BE2C (cell line): ENCODE results near the gene EFCAB5.

Experiments used
- DNase-seq: peaks from one replicate; pipeline ENCODE4 v3.0.0-alpha.2; 2020
- H3K27me3 ChIP-seq: fragments of 250-450 bp; sonication (Bioruptor Pico); 2 replicates; pipeline ENCODE4 v1.5.1; 2020; ENCODE audit warnings: mild to moderate bottlenecking
- H3K36me3 ChIP-seq: fragments of 250-450 bp; sonication (Bioruptor Pico); 2 replicates; pipeline ENCODE4 v1.5.1; 2020; ENCODE audit warnings: mild to moderate bottlenecking
- H3K4me1 ChIP-seq: fragments of 250-450 bp; sonication (Bioruptor Pico); 2 replicates; pipeline ENCODE4 v1.5.1; 2020
- H3K4me3 ChIP-seq: 2 replicates; pipeline ENCODE4 v1.5.1; 2011; ENCODE audit warnings: low read depth, low read length
- H3K9me3 ChIP-seq: fragments of 250-450 bp; sonication (Bioruptor Pico); 2 replicates; pipeline ENCODE4 v1.5.1; 2020
- TF ChIP-seq, protein P1 (sequence below): IDR thresholded peaks from 2 replicates; pipeline ENCODE4 v1.5.1; 2012; ENCODE audit warnings: mild to moderate bottlenecking, low read depth, low read length

EFCAB5 gene

DNA sequence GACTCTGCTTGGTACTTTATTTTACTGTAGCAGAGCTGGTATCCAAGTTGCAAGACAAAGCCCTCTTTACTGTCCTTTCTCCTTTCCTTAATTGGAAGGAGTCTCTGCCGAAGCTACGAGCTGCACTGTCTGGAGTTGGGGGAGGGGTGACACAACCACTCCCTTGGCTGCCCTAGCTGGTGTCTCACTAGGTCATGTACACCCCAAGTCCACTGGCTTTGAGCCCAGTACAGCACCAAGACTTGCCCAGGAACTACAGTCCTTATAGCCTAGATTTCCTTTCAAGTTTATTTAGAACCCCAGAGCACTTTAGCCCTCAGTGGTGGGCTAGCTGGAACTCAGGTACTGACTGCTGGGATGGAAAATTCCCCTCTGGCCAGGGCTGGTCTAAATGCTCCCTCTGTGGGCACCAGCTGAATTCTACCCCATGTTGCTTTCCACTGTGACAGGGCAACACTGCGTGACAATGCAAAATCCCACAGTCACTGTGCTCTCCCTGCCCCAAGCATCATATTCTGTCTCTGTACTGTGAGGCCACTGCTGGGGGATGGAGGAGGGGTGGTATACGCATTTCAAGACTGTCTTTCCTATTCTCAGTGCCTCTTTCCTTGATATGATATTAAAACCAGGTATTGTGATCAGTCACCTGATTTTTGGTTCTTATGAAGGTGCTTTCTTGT lies 18.4 kb downstream of the EFCAB5 start:
- Histone ChIP-seq H3K4me1 (no peaks in the 10 kb centered on the region), H3K4me3 (no peak overlapping the region), H3K27me3 (no peaks in the 10 kb centered on the region), H3K9me3 (no peaks in the 10 kb centered on the region), H3K36me3 (no peaks in the 10 kb centered on the region)
- DNase-seq, result no peak
- TF ChIP-seq, protein P1, sequence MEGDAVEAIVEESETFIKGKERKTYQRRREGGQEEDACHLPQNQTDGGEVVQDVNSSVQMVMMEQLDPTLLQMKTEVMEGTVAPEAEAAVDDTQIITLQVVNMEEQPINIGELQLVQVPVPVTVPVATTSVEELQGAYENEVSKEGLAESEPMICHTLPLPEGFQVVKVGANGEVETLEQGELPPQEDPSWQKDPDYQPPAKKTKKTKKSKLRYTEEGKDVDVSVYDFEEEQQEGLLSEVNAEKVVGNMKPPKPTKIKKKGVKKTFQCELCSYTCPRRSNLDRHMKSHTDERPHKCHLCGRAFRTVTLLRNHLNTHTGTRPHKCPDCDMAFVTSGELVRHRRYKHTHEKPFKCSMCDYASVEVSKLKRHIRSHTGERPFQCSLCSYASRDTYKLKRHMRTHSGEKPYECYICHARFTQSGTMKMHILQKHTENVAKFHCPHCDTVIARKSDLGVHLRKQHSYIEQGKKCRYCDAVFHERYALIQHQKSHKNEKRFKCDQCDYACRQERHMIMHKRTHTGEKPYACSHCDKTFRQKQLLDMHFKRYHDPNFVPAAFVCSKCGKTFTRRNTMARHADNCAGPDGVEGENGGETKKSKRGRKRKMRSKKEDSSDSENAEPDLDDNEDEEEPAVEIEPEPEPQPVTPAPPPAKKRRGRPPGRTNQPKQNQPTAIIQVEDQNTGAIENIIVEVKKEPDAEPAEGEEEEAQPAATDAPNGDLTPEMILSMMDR, result no peak

DNA sequence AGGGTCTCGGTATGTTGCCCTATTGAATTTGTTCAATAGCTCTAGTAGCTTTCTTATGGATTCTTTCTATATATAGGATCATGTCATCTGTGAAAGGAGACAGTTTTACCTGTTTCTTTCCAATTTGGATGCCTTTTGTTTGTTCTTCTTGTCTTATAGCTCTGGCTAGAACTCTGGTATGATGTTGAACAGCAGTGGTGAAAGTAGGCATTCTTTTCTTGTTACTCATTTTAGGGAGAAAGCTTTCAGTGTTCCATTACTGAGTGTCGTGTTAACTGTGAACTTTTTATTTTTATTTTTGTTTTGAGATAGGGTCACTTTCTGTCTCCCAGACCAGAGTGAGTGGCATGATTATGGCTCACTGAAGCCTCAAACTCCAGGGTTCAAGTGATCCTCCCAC lies 21.2 kb downstream of the EFCAB5 start:
- Histone ChIP-seq H3K36me3 (no peaks in the 10 kb centered on the region), H3K9me3 (no peaks in the 10 kb centered on the region), H3K4me1 (no peaks in the 10 kb centered on the region), H3K27me3 (no peaks in the 10 kb centered on the region), H3K4me3 (no peak overlapping the region)
- TF ChIP-seq, protein P1, result no peak
- no peak for DNase-seq

DNA sequence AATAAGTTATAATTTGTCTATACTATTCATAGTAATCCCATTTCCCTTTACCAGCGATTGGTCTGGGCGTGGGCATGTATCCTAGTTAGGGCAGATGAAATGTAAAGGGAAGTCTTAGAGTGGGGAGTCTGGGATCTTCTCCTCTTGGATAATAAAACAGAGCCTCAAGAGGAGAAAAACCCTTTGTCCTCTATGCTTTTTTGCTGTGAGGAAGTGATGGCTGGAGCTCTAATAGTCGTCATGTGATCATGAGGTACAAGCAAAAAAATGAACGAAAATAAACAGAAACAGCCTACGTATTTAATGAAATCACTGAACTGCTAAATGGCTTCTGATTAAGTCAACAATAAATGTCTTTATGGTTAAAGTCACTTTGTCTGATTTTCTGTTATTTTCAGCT lies 26.8 kb downstream of the EFCAB5 start:
- Histone ChIP-seq H3K4me1 (no peaks in the 10 kb centered on the region), H3K4me3 (no peak overlapping the region), H3K27me3 (no peaks in the 10 kb centered on the region), H3K36me3 (no peaks in the 10 kb centered on the region), H3K9me3 (no peaks in the 10 kb centered on the region)
- DNase-seq, result no peak
- TF ChIP-seq, protein P1, result no peak

DNA sequence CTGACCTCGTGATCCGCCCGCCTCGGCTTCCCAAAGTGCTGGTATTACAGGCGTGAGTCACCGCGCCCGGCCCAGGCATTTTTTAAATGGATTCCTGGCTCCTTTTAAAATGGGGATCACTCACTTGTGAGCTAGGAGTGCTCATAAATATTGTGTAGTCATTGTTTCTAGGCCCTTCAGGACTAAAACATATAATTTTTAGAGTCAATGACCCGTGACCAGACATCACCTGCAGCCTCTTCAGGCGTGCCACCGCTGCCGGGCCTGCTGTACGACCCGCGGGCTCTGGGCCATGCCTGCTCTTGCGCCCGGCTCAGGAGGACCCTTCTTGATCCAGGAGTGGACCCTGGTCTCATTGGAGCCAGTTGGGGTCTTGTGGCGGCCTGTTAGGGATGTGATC lies 30.8 kb downstream of the EFCAB5 start:
- Histone ChIP-seq H3K4me1 (no peaks in the 10 kb centered on the region), H3K27me3 (no peaks in the 10 kb centered on the region), H3K36me3 (no peaks in the 10 kb centered on the region), H3K4me3 (no peak overlapping the region), H3K9me3 (no peaks in the 10 kb centered on the region)
- no peak for DNase-seq
- TF ChIP-seq, protein P1, result no peak

DNA sequence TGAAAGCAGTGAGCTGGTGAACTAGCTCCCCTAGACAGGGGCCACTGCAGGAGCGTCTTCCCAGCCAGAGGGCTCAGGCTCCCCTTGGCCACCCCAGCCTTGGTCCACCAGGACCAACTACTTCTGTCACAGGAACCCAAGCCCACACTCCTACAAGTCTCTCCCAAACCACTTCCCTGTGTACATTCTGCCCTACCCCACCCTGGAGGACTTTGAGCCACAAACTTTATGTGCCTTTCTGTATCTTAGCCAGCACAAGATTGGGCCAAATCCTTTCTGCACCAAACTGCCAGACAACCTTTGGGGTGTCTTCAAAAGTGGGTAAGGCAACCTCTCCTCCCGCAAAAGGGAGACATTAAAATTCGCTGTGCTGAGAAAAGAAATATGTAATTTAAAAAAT lies 31.6 kb downstream of the EFCAB5 start:
- H3K4me1 ChIP-seq, result no peaks in the 10 kb centered on the region
- H3K27me3 ChIP-seq, result no peaks in the 10 kb centered on the region
- no peaks in the 10 kb centered on the region for H3K9me3 ChIP-seq
- DNase-seq, result no peak
- H3K4me3 ChIP-seq, result no peak overlapping the region
- TF ChIP-seq, protein P1, result no peak
- no peaks in the 10 kb centered on the region for H3K36me3 ChIP-seq

DNA sequence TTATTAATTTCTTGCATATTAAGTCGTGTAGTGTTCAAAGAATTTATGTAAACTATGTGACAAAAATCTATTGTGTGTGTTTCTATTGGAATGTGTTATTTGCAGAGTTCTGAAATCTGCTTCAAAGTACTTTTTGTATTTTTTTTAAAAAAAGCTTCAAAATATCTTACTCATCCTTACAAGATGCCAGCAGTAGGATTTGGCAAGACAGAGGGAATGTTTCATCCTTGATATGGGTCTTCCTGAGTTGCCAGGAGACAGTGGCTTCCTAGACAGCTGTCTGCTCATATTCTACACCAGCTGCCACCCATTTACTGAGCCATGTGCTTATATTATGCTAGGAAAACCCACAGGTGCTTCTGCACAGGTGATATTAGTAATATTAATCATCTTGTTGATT lies 36.4 kb downstream of the EFCAB5 start:
- no peaks in the 10 kb centered on the region for H3K4me1 ChIP-seq
- DNase-seq, result no peak
- no peaks in the 10 kb centered on the region for H3K36me3 ChIP-seq
- no peaks in the 10 kb centered on the region for H3K9me3 ChIP-seq
- TF ChIP-seq, protein P1, result no peak
- H3K4me3 ChIP-seq, result no peak overlapping the region
- no peaks in the 10 kb centered on the region for H3K27me3 ChIP-seq
